Trophoblast cell (in vitro differentiated cells and primary cell): ENCODE measurements around the gene GRB10.
A peak's percentile ranks its signal among the peaks of the same experiment; 100 is the strongest.
"Not testable (repeated sequence)": the region's sequence is repeated elsewhere in the genome, so short reads cannot be mapped to it uniquely, and the experiment has no call there.

ENCODE experiments used
- DNase-seq, 2 donors: peaks; one replicate each; pipeline ENCODE4 v3.0.0-alpha.2; 2016
- H2AFZ ChIP-seq: 2 replicates; pipeline ENCODE4 v1.6.1; 2013; ENCODE audit warnings: low read length, moderate library complexity, mild to moderate bottlenecking; ENCODE audit not compliant: insufficient read depth, poor library complexity
- H2AK5ac ChIP-seq: 2 replicates; pipeline ENCODE4 v1.6.1; 2013; ENCODE audit warnings: mild to moderate bottlenecking, low read length
- H2BK120ac ChIP-seq: 2 replicates; pipeline ENCODE4 v1.6.1; 2013; ENCODE audit warnings: low read length, mild to moderate bottlenecking, moderate library complexity; ENCODE audit not compliant: insufficient read depth, poor library complexity
- H2BK12ac ChIP-seq: 2 replicates; pipeline ENCODE4 v1.6.1; 2013; ENCODE audit warnings: mild to moderate bottlenecking, low read length, moderate library complexity
- H2BK5ac ChIP-seq: 2 replicates; pipeline ENCODE4 v1.6.1; 2013; ENCODE audit warnings: low read length, low read depth, moderate library complexity, mild to moderate bottlenecking; ENCODE audit not compliant: poor library complexity
- H3K14ac ChIP-seq: 2 replicates; pipeline ENCODE4 v1.6.1; 2013; ENCODE audit warnings: mild to moderate bottlenecking, low read length
- H3K18ac ChIP-seq: 2 replicates; pipeline ENCODE4 v1.6.1; 2013; ENCODE audit warnings: mild to moderate bottlenecking, low read length
- H3K23ac ChIP-seq: 2 replicates; pipeline ENCODE4 v1.6.1; 2013; ENCODE audit warnings: low read length
- H3K27ac ChIP-seq: 2 replicates; pipeline ENCODE4 v1.5.1; 2013; ENCODE audit warnings: low read depth, mild to moderate bottlenecking, inconsistent platforms, low read length, moderate library complexity
- H3K27me3 ChIP-seq: 2 replicates; pipeline ENCODE4 v1.6.1; 2013; ENCODE audit warnings: inconsistent platforms, mild to moderate bottlenecking, low read length, moderate library complexity; ENCODE audit not compliant: insufficient read depth
- H3K36me3 ChIP-seq, 2 experiments: 1 replicate in 1 of 2; 2 replicates in 1 of 2; pipeline ENCODE4 v1.6.1; 2013; ENCODE audit warnings: low read length in 2 of 2, mild to moderate bottlenecking in 2 of 2, moderate library complexity in 1 of 2; ENCODE audit not compliant: insufficient read depth in 2 of 2, control insufficient read depth in 1 of 2
- H3K4ac ChIP-seq: 2 replicates; pipeline ENCODE4 v1.6.1; 2013; ENCODE audit warnings: low read depth, mild to moderate bottlenecking, low read length, moderate library complexity
- H3K4me1 ChIP-seq, 2 experiments: 1 replicate in 1 of 2; 2 replicates in 1 of 2; pipeline ENCODE4 v1.6.1; 2013; ENCODE audit warnings: low read length in 2 of 2, mild to moderate bottlenecking in 2 of 2, moderate library complexity in 1 of 2; ENCODE audit not compliant: insufficient read depth in 2 of 2, control insufficient read depth in 1 of 2
- H3K4me2 ChIP-seq: 2 replicates; pipeline ENCODE4 v1.6.1; 2013; ENCODE audit warnings: inconsistent platforms, mild to moderate bottlenecking, low read length, moderate library complexity
- H3K4me3 ChIP-seq: 2 replicates; pipeline ENCODE4 v1.5.1; 2013; ENCODE audit warnings: mild to moderate bottlenecking, low read depth, low read length, inconsistent platforms
- H3K79me1 ChIP-seq: one replicate; pipeline ENCODE4 v1.6.1; 2013; ENCODE audit warnings: low read length
- H3K79me2 ChIP-seq: 2 replicates; pipeline ENCODE4 v1.6.1; 2013; ENCODE audit warnings: low read length, mild to moderate bottlenecking; ENCODE audit not compliant: control insufficient read depth, insufficient read depth, poor library complexity
- H3K9ac ChIP-seq: 2 replicates; pipeline ENCODE4 v1.6.1; 2013; ENCODE audit warnings: mild to moderate bottlenecking, low read length
- H3K9me3 ChIP-seq: 2 replicates; pipeline ENCODE4 v1.6.1; 2013; ENCODE audit warnings: low read depth, mild to moderate bottlenecking, control low read depth, inconsistent platforms, low read length; ENCODE audit not compliant: insufficient read depth
- H4K12ac ChIP-seq: 2 replicates; pipeline ENCODE4 v1.6.1; 2013; ENCODE audit warnings: low read depth, mild to moderate bottlenecking, low read length, moderate library complexity
- H4K8ac ChIP-seq: 2 replicates; pipeline ENCODE4 v1.6.1; 2013; ENCODE audit warnings: low read depth, mild to moderate bottlenecking, low read length, moderate library complexity
- H4K91ac ChIP-seq: one replicate; pipeline ENCODE4 v1.6.1; 2013; ENCODE audit warnings: low read depth, mild to moderate bottlenecking, low read length, moderate library complexity
- WGBS: extraction: QIAGEN DNeasy Blood & Tissue Kit; methylation state at CpG from one replicate; pipeline ENCODE4 v1.1.7; 2013; ENCODE audit warnings: missing lambda C conversion rate; ENCODE audit not compliant: insufficient read length, insufficient coverage; ENCODE audit errors: extremely low coverage; 5-methylcytosine and 5-hydroxymethylcytosine counted together

Gene GRB10

DNA sequence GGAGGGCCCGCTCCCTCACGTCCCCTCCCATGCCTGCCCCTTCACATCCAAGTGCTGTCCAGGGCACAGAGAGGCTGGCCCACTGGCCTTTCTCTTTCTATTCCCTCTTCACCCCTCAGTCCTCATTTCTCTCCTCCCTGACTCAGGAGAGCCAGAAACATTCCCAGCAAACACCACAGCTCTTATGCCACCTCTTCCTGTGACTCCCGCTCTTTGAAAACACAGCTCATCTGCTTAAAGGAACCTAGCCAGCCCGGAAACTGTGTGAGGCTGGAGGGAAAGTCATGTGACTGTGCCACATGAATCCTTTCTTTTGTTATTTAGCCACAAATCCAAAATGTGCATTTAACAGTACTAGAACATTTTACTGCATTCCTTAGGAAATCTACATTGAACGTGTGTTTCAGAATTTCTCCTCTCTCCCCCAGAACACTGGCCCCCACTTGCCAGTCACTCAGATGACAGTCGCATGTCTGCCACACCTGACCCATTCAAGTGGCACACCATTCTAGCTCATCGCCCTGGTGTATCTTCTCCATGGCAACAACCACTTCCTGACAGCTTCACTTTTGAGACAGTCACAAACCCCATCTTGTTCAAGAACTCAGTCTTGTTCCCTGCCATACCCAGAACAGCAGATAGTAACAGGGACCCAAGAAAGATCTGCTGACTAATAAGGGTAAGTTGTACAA lies 42.8 kb downstream of the GRB10 start:
- no CpG with 5 or more reads among the region's 7 CpGs for WGBS
- no peak overlapping the region for H2BK12ac ChIP-seq
- no peak overlapping the region for H4K91ac ChIP-seq
- H3K36me3 ChIP-seq: peaks cover 4 to 6% of the 10 kb centered on the region in 2 experiments
- no peak overlapping the region for H3K9ac ChIP-seq
- no peak for DNase-seq
- no peak overlapping the region for H3K4me2 ChIP-seq
- peaks cover 4% of the 10 kb centered on the region for H3K79me2 ChIP-seq
- H2AFZ ChIP-seq: peak overlapping the region; percentile 67
- H2BK120ac ChIP-seq: no peak overlapping the region
- H3K4ac ChIP-seq: peak overlapping the region; percentile 77
- no peak overlapping the region for H2BK5ac ChIP-seq
- no peak overlapping the region for H3K14ac ChIP-seq
- no peak overlapping the region for H3K23ac ChIP-seq
- H4K12ac ChIP-seq: no peak overlapping the region
- peaks cover 2 to 4% of the 10 kb centered on the region in 2 experiments for H3K4me1 ChIP-seq
- H2AK5ac ChIP-seq: peak overlapping the region; percentile 42
- H4K8ac ChIP-seq: no peak overlapping the region
- no peak overlapping the region for H3K4me3 ChIP-seq
- H3K9me3 ChIP-seq: no peaks in the 10 kb centered on the region
- H3K79me1 ChIP-seq: no peaks in the 10 kb centered on the region
- peak overlapping the region; percentile 72 for H3K18ac ChIP-seq
- no peaks in the 10 kb centered on the region for H3K27me3 ChIP-seq
- no peak overlapping the region for H3K27ac ChIP-seq

- Histone ChIP-seq H4K12ac (no peak overlapping the region), H3K4ac (no peak overlapping the region), H3K14ac (no peak overlapping the region), H3K9ac (no peak overlapping the region), H3K18ac (no peak overlapping the region), H2BK12ac (no peak overlapping the region), H3K9me3 (no peaks in the 10 kb centered on the region), H2AK5ac (no peak overlapping the region), H3K4me2 (no peak overlapping the region), H3K79me2 (peaks cover 4% of the 10 kb centered on the region), H4K8ac (no peak overlapping the region), H3K27me3 (no peaks in the 10 kb centered on the region), H2BK120ac (no peak overlapping the region), H3K4me1 (peaks cover 6 to 8% of the 10 kb centered on the region in 2 experiments), H4K91ac (no peak overlapping the region), H3K36me3 (peaks cover 2 to 3% of the 10 kb centered on the region in 2 experiments), H3K79me1 (peaks cover 4% of the 10 kb centered on the region), H3K23ac (no peak overlapping the region), H3K27ac (no peak overlapping the region), H2AFZ (no peak overlapping the region), H3K4me3 (no peak overlapping the region), H2BK5ac (no peak overlapping the region)
- no peak for DNase-seq
- no CpG with 5 or more reads among the region's 3 CpGs for WGBS
Measured at GRCh38 chr7:50738932-50739331, 43.8 kb downstream of the GRB10 start.

GRCh38 chr7:50735836-50736235 lies 46.9 kb downstream of the GRB10 start:
- DNase-seq: peak; percentile 54 to 63
- H2AFZ ChIP-seq, H3K27me3 ChIP-seq, H3K4ac ChIP-seq, H3K79me1 ChIP-seq, H3K36me3 ChIP-seq, H3K4me3 ChIP-seq, H4K12ac ChIP-seq, H2BK5ac ChIP-seq, H4K8ac ChIP-seq, H4K91ac ChIP-seq, H3K9me3 ChIP-seq, H2BK12ac ChIP-seq, H3K79me2 ChIP-seq, H2BK120ac ChIP-seq, H3K4me2 ChIP-seq, H3K23ac ChIP-seq, H3K14ac ChIP-seq, H2AK5ac ChIP-seq, H3K27ac ChIP-seq, H3K18ac ChIP-seq, H3K9ac ChIP-seq: not testable (repeated sequence)
- WGBS: no CpG with 5 or more reads among the region's 8 CpGs
- peaks cover 10 to 15% of the 10 kb centered on the region in 2 experiments for H3K4me1 ChIP-seq

DNA sequence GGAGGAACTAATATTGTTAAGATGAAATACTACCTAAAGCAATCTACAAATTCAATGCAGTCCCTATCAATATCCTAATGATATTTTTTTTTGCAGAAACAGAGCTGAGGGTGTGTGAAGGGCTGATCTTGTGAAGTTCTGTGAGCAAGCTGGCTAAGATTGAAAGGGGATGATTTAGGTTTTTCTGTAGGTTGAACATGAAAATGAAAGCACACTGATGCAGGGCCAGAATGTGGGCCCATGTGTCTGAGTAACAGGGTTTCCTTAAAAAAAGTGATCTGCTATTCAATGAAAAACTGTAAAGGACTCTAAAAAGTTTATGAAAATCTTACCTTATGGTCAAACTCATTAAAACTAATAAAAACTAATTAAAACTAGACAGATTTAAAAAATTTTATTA lies 47.4 kb downstream of the GRB10 start:
- no peak overlapping the region for H3K23ac ChIP-seq
- peaks cover 1% of the 10 kb centered on the region for H3K9me3 ChIP-seq
- no peak overlapping the region for H2BK12ac ChIP-seq
- no peak overlapping the region for H3K4me2 ChIP-seq
- H3K4ac ChIP-seq: no peak overlapping the region
- H3K79me1 ChIP-seq: peaks cover 7% of the 10 kb centered on the region
- no peaks in the 10 kb centered on the region for H3K36me3 ChIP-seq
- no peak overlapping the region for H3K27ac ChIP-seq
- H3K27me3 ChIP-seq: no peaks in the 10 kb centered on the region
- DNase-seq: no peak
- no peak overlapping the region for H2BK120ac ChIP-seq
- no peak overlapping the region for H3K4me3 ChIP-seq
- H3K9ac ChIP-seq: no peak overlapping the region
- peaks cover 5% of the 10 kb centered on the region for H3K79me2 ChIP-seq
- H2AK5ac ChIP-seq: no peak overlapping the region
- no peak overlapping the region for H3K18ac ChIP-seq
- no peak overlapping the region for H3K14ac ChIP-seq
- H2AFZ ChIP-seq: no peak overlapping the region
- H2BK5ac ChIP-seq: no peak overlapping the region
- peaks cover 14 to 19% of the 10 kb centered on the region in 2 experiments for H3K4me1 ChIP-seq
- H4K91ac ChIP-seq: no peak overlapping the region
- H4K8ac ChIP-seq: no peak overlapping the region
- no peak overlapping the region for H4K12ac ChIP-seq
